K562 (cell line): ENCODE data around the gene CBY3. TPM values are rescaled to one million over a fixed set of nuclear protein-coding genes. Genes with fewer than 3 reads are reported as not detected.

Experiments used
- DLX4 ChIP-seq: fragments of 250-450 bp; sonication (Bioruptor Pico); IDR thresholded peaks from 2 replicates; pipeline ENCODE4 v1.6.1; 2021; ENCODE audit warnings: mild to moderate bottlenecking
- EGR1 ChIP-seq: fragments of 450-650 bp; conservative IDR thresholded peaks from 2 replicates; pipeline ENCODE4 v1.6.1; 2017; ENCODE audit warnings: mild to moderate bottlenecking
- ETV1 ChIP-seq: fragments of 450-650 bp; conservative IDR thresholded peaks from 2 replicates; pipeline ENCODE4 v1.6.1; 2016; ENCODE audit warnings: missing genetic modification characterization, control low read depth, low read depth, missing compliant biosample characterization
- HEY1 ChIP-seq: fragments of 250-450 bp; sonication (Bioruptor Pico); IDR thresholded peaks from 2 replicates; pipeline ENCODE4 v1.5.0; 2020; ENCODE audit warnings: mild to moderate bottlenecking, moderate library complexity, borderline replicate concordance
- KAT7 ChIP-seq: sonication (generic); formaldehyde crosslinking; IDR thresholded peaks from 2 replicates; pipeline ENCODE4 v1.8.0; 2022; ENCODE audit warnings: missing genetic modification reagents, mild to moderate bottlenecking, borderline replicate concordance
- MAFK ChIP-seq: IDR thresholded peaks from 2 replicates; pipeline ENCODE4 v1.6.1; 2011; ENCODE audit warnings: low read length, improper control_type of control experiment
- RBM22 ChIP-seq: fragments of 200-400 bp; formaldehyde crosslinking; IDR thresholded peaks from 2 replicates; pipeline ENCODE4 v1.6.1; 2018; ENCODE audit warnings: low read length, low read depth; ENCODE audit not compliant: poor library complexity, severe bottlenecking
- RCOR1 ChIP-seq, 2 experiments: IDR thresholded peaks; 2 replicates each; pipeline ENCODE4 v1.6.1; 2012; ENCODE audit warnings: low read depth in 2 of 2, low read length in 2 of 2, borderline replicate concordance in 1 of 2, improper control_type of control experiment in 1 of 2
- ZBTB11 ChIP-seq, 3 experiments: fragments of 200-800 bp in 1 of 3; fragments of 250-450 bp in 1 of 3; fragments of 450-650 bp in 1 of 3; sonication (Bioruptor Pico) in 1 of 3; sonication (Bioruptor generic) in 1 of 3; formaldehyde crosslinking in 1 of 3; IDR thresholded peaks; 2 replicates each; pipeline versions ENCODE4 v1.6.1 to v1.8.0; 2016 to 2022; ENCODE audit warnings: mild to moderate bottlenecking in 2 of 3, missing genetic modification characterization in 2 of 3, missing compliant biosample characterization in 1 of 3, moderate library complexity in 1 of 3
- ZNF24 ChIP-seq: fragments of 450-650 bp; IDR thresholded peaks from 2 replicates; pipeline ENCODE4 v1.6.1; 2016
- ZNF707 ChIP-seq: fragments of 250-450 bp; sonication (Bioruptor Pico); conservative IDR thresholded peaks from 2 replicates; pipeline ENCODE4 v1.8.0; 2022; ENCODE audit warnings: inconsistent platforms, mild to moderate bottlenecking, moderate library complexity
- polyA plus RNA-seq, 8 experiments: library from polyadenylated mRNA; depleted of rRNA in 4 of 8; stranded (reverse) in 5 of 8; unstranded in 3 of 8; fragments of >200 nt; fragmentation: Nextera tagmentation in 2 of 8; fragmentation: Illumina TruSeq in 1 of 8; extraction: Ambion mirVana in 2 of 8; extraction: Trizol in 1 of 8; gene quantifications; 2 replicates each; pipeline versions ENCODE4 v1.2.1 to v1.2.3, GENCODE V29; 2011 to 2014; ENCODE audit warnings: inconsistent platforms in 1 of 8, missing spikeins in 1 of 8
- total RNA-seq, 7 experiments: library from RNA; depleted of rRNA in 6 of 7; stranded (reverse); fragments of >200 nt in 6 of 7; fragmentation: Illumina TruSeq in 2 of 7; extraction: Trizol in 2 of 7; gene quantifications; 2 replicates each; pipeline versions ENCODE4 v1.2.1 to v1.2.3, GENCODE V29; 2011 to 2021; ENCODE audit warnings: low replicate concordance in 1 of 7
- TF ChIP-seq, protein P1 (sequence below), 3 experiments: IDR thresholded peaks in 2 of 3; conservative IDR thresholded peaks in 1 of 3; 2 replicates each; pipeline ENCODE4 v1.5.1; 2011 to 2012; ENCODE audit warnings: low read length in 3 of 3, mild to moderate bottlenecking in 3 of 3, control low read depth in 2 of 3, improper control_type of control experiment in 1 of 3, inconsistent platforms in 1 of 3, low read depth in 1 of 3, mixed read lengths in 1 of 3, moderate library complexity in 1 of 3; ENCODE audit not compliant: insufficient read depth in 2 of 3
- TF ChIP-seq, protein P2 (sequence below): fragments of 450-650 bp; conservative IDR thresholded peaks from 2 replicates; pipeline ENCODE4 v1.6.1; 2016; ENCODE audit warnings: missing genetic modification characterization, low read depth, mild to moderate bottlenecking, missing compliant biosample characterization, moderate library complexity
- TF ChIP-seq, protein P3 (sequence below): sonication (generic); formaldehyde crosslinking; IDR thresholded peaks from 2 replicates; pipeline ENCODE4 v1.8.1; 2022; ENCODE audit warnings: missing genetic modification reagents
- TF ChIP-seq, protein P4 (sequence below): fragments of 200-800 bp; sonication (Bioruptor generic); IDR thresholded peaks from 2 replicates; pipeline ENCODE4 v1.6.1; 2017; ENCODE audit warnings: missing genetic modification characterization, missing compliant biosample characterization

The CBY3 gene
- total and polyA plus RNA-seq, 9 of the 15 experiments (the other 6 are each of a cell fraction or from before 2014, with no cell fraction given) = not detected

GRCh38 chr5:179678223-179679013 lies 2.4 kb downstream of the CBY3 start (continued):
- TF ChIP-seq, protein P1, sequence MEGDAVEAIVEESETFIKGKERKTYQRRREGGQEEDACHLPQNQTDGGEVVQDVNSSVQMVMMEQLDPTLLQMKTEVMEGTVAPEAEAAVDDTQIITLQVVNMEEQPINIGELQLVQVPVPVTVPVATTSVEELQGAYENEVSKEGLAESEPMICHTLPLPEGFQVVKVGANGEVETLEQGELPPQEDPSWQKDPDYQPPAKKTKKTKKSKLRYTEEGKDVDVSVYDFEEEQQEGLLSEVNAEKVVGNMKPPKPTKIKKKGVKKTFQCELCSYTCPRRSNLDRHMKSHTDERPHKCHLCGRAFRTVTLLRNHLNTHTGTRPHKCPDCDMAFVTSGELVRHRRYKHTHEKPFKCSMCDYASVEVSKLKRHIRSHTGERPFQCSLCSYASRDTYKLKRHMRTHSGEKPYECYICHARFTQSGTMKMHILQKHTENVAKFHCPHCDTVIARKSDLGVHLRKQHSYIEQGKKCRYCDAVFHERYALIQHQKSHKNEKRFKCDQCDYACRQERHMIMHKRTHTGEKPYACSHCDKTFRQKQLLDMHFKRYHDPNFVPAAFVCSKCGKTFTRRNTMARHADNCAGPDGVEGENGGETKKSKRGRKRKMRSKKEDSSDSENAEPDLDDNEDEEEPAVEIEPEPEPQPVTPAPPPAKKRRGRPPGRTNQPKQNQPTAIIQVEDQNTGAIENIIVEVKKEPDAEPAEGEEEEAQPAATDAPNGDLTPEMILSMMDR (IDR thresholded peaks at IDR 0.05 in 2 of 3, conservative IDR thresholded peaks at IDR 0.05 in 1 of 3; ENCODE audit: insufficient read depth in 2 of 3, low read depth in 1 of 3, low read length in 3 of 3) = peak in 1 of 3 experiments; percentile 42; a peak in 3 of 6 replicates
- no peak; the same call in 1 of the 2 replicates for TF ChIP-seq EGR1
- TF ChIP-seq, protein P2, sequence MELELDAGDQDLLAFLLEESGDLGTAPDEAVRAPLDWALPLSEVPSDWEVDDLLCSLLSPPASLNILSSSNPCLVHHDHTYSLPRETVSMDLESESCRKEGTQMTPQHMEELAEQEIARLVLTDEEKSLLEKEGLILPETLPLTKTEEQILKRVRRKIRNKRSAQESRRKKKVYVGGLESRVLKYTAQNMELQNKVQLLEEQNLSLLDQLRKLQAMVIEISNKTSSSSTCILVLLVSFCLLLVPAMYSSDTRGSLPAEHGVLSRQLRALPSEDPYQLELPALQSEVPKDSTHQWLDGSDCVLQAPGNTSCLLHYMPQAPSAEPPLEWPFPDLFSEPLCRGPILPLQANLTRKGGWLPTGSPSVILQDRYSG (tag) = 0 out of 2 replicates have a peak, but pooled peaks have one; percentile 35
- no peak for TF ChIP-seq ETV1 (tag)
- TF ChIP-seq DLX4 (CRISPR knock-in tag) = no peak
- TF ChIP-seq KAT7 (CRISPR knock-in tag) = 0 out of 2 replicates have a peak, but pooled peaks have one; percentile 10
- peak in 2 of 3 experiments; percentile 21 to 39; a peak in 1 of 6 replicates for TF ChIP-seq ZBTB11 (CRISPR knock-in tag; IDR thresholded peaks at IDR 0.05)
- no peak for TF ChIP-seq HEY1 (CRISPR knock-in tag)
- peak in 1 of 2 experiments; percentile 34; a peak in 1 of 4 replicates for TF ChIP-seq RCOR1 (IDR thresholded peaks at IDR 0.05; ENCODE audit: borderline replicate concordance in 1 of 2, low read depth in 2 of 2, low read length in 2 of 2)
- no peak for TF ChIP-seq RBM22
- TF ChIP-seq, protein P3, sequence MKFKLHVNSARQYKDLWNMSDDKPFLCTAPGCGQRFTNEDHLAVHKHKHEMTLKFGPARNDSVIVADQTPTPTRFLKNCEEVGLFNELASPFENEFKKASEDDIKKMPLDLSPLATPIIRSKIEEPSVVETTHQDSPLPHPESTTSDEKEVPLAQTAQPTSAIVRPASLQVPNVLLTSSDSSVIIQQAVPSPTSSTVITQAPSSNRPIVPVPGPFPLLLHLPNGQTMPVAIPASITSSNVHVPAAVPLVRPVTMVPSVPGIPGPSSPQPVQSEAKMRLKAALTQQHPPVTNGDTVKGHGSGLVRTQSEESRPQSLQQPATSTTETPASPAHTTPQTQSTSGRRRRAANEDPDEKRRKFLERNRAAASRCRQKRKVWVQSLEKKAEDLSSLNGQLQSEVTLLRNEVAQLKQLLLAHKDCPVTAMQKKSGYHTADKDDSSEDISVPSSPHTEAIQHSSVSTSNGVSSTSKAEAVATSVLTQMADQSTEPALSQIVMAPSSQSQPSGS = no peak
- TF ChIP-seq ZNF24 = no peak
- no peak for TF ChIP-seq MAFK
- TF ChIP-seq ZNF707 (CRISPR knock-in tag) = no peak
- TF ChIP-seq, protein P4, sequence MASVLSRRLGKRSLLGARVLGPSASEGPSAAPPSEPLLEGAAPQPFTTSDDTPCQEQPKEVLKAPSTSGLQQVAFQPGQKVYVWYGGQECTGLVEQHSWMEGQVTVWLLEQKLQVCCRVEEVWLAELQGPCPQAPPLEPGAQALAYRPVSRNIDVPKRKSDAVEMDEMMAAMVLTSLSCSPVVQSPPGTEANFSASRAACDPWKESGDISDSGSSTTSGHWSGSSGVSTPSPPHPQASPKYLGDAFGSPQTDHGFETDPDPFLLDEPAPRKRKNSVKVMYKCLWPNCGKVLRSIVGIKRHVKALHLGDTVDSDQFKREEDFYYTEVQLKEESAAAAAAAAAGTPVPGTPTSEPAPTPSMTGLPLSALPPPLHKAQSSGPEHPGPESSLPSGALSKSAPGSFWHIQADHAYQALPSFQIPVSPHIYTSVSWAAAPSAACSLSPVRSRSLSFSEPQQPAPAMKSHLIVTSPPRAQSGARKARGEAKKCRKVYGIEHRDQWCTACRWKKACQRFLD (CRISPR knock-in tag) = peak; percentile 71; the same call in 1 of the 2 replicates
